ENCODE data around the gene IRAK2.
"Not testable (repeated sequence)": the region's sequence is repeated elsewhere in the genome, so short reads cannot be mapped to it uniquely, and the experiment has no call there.

DNA sequence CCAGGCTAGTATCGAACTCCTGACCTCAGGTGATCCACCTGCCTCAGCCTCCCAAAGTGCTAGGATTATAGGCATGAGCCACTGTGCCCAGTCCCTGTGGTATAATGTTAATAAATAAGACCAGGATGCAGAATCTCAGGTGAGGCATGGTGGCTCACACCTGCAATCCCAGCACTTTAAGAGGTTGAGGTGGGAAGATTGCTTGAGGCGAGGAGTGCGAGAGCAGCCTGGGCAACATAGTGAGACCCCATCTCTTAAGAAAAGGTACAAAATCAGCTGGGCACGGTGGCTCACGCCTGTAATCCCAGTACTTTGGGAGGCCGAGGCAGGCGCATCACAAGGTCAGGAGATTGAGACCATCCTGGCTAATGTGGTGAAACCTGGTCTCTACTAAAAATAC is 10.6 kb downstream of the IRAK2 start:
- TF ChIP-seq, protein P1, sequence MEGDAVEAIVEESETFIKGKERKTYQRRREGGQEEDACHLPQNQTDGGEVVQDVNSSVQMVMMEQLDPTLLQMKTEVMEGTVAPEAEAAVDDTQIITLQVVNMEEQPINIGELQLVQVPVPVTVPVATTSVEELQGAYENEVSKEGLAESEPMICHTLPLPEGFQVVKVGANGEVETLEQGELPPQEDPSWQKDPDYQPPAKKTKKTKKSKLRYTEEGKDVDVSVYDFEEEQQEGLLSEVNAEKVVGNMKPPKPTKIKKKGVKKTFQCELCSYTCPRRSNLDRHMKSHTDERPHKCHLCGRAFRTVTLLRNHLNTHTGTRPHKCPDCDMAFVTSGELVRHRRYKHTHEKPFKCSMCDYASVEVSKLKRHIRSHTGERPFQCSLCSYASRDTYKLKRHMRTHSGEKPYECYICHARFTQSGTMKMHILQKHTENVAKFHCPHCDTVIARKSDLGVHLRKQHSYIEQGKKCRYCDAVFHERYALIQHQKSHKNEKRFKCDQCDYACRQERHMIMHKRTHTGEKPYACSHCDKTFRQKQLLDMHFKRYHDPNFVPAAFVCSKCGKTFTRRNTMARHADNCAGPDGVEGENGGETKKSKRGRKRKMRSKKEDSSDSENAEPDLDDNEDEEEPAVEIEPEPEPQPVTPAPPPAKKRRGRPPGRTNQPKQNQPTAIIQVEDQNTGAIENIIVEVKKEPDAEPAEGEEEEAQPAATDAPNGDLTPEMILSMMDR (IDR thresholded peaks at IDR 0.05; ENCODE audit: poor library complexity): not testable (repeated sequence)
- TF ChIP-seq EZH2 (IDR thresholded peaks at IDR 0.05; ENCODE audit: borderline replicate concordance): not testable (repeated sequence)
